GM19035 (cell line): ENCODE results near the gene HIVEP3.

Source experiments
- ATAC-seq: cut with Tn5 transposase; IDR thresholded peaks from one replicate; pipeline ENCODE4 v1.9.1; 2021; ENCODE audit not compliant: unreplicated experiment

The HIVEP3 gene

GRCh38 chr1:41716188-41717130 lies 202.3 kb downstream of the HIVEP3 start:
- ATAC-seq, result no peak

GRCh38 chr1:41715441-41716095 lies 203.2 kb downstream of the HIVEP3 start:
- no peak for ATAC-seq

GRCh38 chr1:41714638-41715389 lies 203.9 kb downstream of the HIVEP3 start:
- ATAC-seq, result no peak

- ATAC-seq, result no peak
Measured at GRCh38 chr1:41713557-41714327, 205.0 kb downstream of the HIVEP3 start.

GRCh38 chr1:41713141-41713540 lies 205.6 kb downstream of the HIVEP3 start:
- ATAC-seq, result no peak

- no peak for ATAC-seq
Measured at GRCh38 chr1:41712695-41713094, 206.0 kb downstream of the HIVEP3 start.

GRCh38 chr1:41712081-41712480 lies 206.6 kb downstream of the HIVEP3 start:
- ATAC-seq, result no peak

- no peak for ATAC-seq
Measured at GRCh38 chr1:41711581-41711980, 207.1 kb downstream of the HIVEP3 start.

GRCh38 chr1:41710980-41711379 lies 207.7 kb downstream of the HIVEP3 start:
- no peak for ATAC-seq

GRCh38 chr1:41709873-41710272 lies 208.8 kb downstream of the HIVEP3 start:
- no peak for ATAC-seq

- no peak for ATAC-seq
Measured at GRCh38 chr1:41709331-41709730, 209.4 kb downstream of the HIVEP3 start.

GRCh38 chr1:41708332-41708731 lies 210.4 kb downstream of the HIVEP3 start:
- no peak for ATAC-seq

- no peak for ATAC-seq
Measured at GRCh38 chr1:41707793-41708192, 210.9 kb downstream of the HIVEP3 start.

GRCh38 chr1:41705798-41706197 lies 212.9 kb downstream of the HIVEP3 start:
- ATAC-seq, result no peak

GRCh38 chr1:41704196-41704595 lies 214.5 kb downstream of the HIVEP3 start:
- no peak for ATAC-seq

GRCh38 chr1:41702771-41703170 lies 216.0 kb downstream of the HIVEP3 start:
- no peak for ATAC-seq

- no peak for ATAC-seq
Measured at GRCh38 chr1:41700986-41701535, 217.7 kb downstream of the HIVEP3 start.

GRCh38 chr1:41700581-41700980 lies 218.1 kb downstream of the HIVEP3 start:
- ATAC-seq, result no peak

GRCh38 chr1:41699861-41700248 lies 218.9 kb downstream of the HIVEP3 start:
- no peak for ATAC-seq
